GM21737 (cell line): ENCODE measurements around the gene GLT8D1.
"Not testable (repeated sequence)": the region's sequence is repeated elsewhere in the genome, so short reads cannot be mapped to it uniquely, and the experiment has no call there.

Source experiments
- ATAC-seq: cut with Tn5 transposase; IDR thresholded peaks from one replicate; pipeline ENCODE4 v1.9.1; 2021; ENCODE audit warnings: mild to moderate bottlenecking, moderate library complexity; ENCODE audit not compliant: unreplicated experiment

Gene GLT8D1

GRCh38 chr3:52705688-52706686 is at the start of gene GLT8D1, which contains the start of gene SPCS1:
Gene GLT8D1 (minus strand): TSS chr3:52705791. CDS start chr3:52700460, 5,331 bp downstream.
Gene SPCS1 (plus strand): TSS chr3:52706106. CDS start chr3:52706247, 141 bp downstream.
- peak; percentile 79 for ATAC-seq

GRCh38 chr3:52754373-52754772 is 48.8 kb upstream of the GLT8D1 start:
- ATAC-seq: no peak

- ATAC-seq: no peak
These were observed 46.6 kb upstream of the GLT8D1 start for GRCh38 chr3:52752045-52752660.

- no peak for ATAC-seq
These were observed 38.1 kb upstream of the GLT8D1 start for GRCh38 chr3:52743721-52744120.

- no peak for ATAC-seq
These were observed 37.6 kb upstream of the GLT8D1 start for GRCh38 chr3:52743152-52743551.

GRCh38 chr3:52742418-52743041 is 36.9 kb upstream of the GLT8D1 start:
- ATAC-seq: no peak

GRCh38 chr3:52739730-52740129 is 34.1 kb upstream of the GLT8D1 start:
- ATAC-seq: no peak

- ATAC-seq: no peak
These were observed 27.8 kb upstream of the GLT8D1 start for GRCh38 chr3:52733256-52733891.

GRCh38 chr3:52731590-52731989 is 26.0 kb upstream of the GLT8D1 start:
- no peak for ATAC-seq

- ATAC-seq: no peak
These were observed 25.1 kb upstream of the GLT8D1 start for GRCh38 chr3:52730681-52731080.

- ATAC-seq: not testable (repeated sequence)
These were observed 23.2 kb upstream of the GLT8D1 start for GRCh38 chr3:52728753-52729152.

- ATAC-seq: no peak
These were observed 18.9 kb upstream of the GLT8D1 start for GRCh38 chr3:52724511-52724910.

GRCh38 chr3:52723935-52724334 is 18.3 kb upstream of the GLT8D1 start:
- ATAC-seq: no peak

GRCh38 chr3:52722491-52722890 is 16.9 kb upstream of the GLT8D1 start:
- no peak for ATAC-seq

GRCh38 chr3:52721730-52722008 is 16.1 kb upstream of the GLT8D1 start:
- no peak for ATAC-seq

GRCh38 chr3:52721002-52721729 is 15.6 kb upstream of the GLT8D1 start:
- peak; percentile 65 for ATAC-seq

GRCh38 chr3:52719618-52720017 is 14.0 kb upstream of the GLT8D1 start:
- no peak for ATAC-seq

- no peak for ATAC-seq
These were observed 10.2 kb upstream of the GLT8D1 start for GRCh38 chr3:52715714-52716305.

- ATAC-seq: no peak
These were observed 9.0 kb upstream of the GLT8D1 start for GRCh38 chr3:52714335-52715302.
